NCI-H510A (cell line): ENCODE results near the gene NCOA1.

Experiments used
- DNase-seq: peaks from one replicate; lab custom pipeline; 2025; lab: John Stamatoyannopoulos, UW

The NCOA1 gene

GRCh38 chr2:24702800-24703199, 211.7 kb downstream of the NCOA1 start:
- no peak for DNase-seq

GRCh38 chr2:24704692-24705091, 213.6 kb downstream of the NCOA1 start:
- DNase-seq: no peak

DNA sequence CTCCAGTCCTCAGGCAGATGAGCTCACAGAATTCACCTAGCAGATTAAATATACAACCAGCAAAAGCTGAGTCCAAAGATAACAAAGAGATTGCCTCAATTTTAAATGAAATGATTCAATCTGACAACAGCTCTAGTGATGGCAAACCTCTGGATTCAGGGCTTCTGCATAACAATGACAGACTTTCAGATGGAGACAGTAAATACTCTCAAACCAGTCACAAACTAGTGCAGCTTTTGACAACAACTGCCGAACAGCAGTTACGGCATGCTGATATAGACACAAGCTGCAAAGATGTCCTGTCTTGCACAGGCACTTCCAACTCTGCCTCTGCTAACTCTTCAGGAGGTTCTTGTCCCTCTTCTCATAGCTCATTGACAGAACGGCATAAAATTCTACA, 216.1 kb downstream of the NCOA1 start:
- DNase-seq: no peak

GRCh38 chr2:24708537-24709152, 217.6 kb downstream of the NCOA1 start:
- DNase-seq: no peak

GRCh38 chr2:24710806-24711205, 219.8 kb downstream of the NCOA1 start:
- no peak for DNase-seq

- no peak for DNase-seq
Measured at GRCh38 chr2:24711865-24712264, 220.8 kb downstream of the NCOA1 start.

- no peak for DNase-seq
Measured at GRCh38 chr2:24712296-24712695, 221.2 kb downstream of the NCOA1 start.

DNA sequence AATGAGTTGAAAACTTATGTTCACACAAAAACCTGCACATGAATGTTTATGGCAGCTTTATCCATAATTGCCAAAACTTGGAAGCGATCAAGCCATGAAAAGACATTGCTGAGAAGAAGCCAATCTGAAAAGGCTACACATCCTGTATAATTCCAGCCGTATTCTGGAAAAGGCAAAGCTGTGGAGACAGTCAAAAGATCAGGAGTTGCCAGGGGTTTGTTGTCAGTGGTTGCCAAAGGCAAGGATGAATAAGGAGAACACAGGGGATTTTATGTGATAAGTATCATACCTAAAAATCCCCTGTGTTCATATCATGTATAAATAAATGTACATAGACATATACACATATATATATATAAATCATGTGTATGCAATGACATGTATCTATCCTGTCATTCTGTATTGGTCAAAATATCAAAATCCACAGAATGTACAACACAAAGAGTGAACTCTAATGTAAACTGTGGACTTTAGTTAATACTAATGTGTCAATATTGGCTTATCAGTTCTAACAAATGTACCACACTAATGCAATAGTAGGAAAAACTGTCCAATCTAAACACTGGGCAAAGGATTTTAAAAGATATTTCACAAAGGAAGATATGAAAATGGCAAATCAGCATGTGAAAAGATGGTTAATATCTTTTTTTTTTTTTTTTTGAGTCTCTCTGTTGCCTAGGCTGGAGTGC, 226.4 kb downstream of the NCOA1 start:
- DNase-seq: no peak

- no peak for DNase-seq
Measured at GRCh38 chr2:24720310-24720709, 229.3 kb downstream of the NCOA1 start.

- DNase-seq: no peak
Measured at GRCh38 chr2:24721470-24721869, 230.4 kb downstream of the NCOA1 start.

DNA sequence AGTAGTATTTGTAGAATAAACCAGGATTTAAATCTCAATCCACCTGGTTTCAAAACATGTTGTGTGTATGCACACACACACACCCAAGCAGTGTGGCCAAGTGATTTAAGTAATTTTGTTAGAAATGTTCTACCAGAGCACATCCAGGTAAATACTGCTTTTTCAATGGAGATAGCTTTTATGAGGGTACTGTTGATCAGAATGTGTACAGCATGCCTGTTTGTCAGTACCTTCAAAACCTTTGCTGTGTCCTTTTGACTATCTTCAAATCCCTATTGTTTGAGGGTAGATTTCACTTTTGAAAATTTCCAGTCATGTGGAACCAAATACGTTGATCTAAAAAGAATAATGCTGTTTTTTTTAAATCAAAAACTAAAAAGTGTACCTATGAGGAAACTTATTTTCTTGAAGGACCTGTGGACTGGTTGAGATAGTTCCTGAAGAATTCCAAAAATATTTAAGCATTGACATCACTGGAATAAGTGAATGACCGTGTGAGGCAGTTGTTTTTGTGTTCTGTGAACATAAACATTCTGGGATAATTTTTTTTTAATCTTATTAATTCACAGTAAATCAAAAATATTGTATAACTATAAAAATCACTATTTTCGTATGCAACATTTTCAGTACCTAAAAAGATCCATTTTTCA, 231.2 kb downstream of the NCOA1 start:
- no peak for DNase-seq

DNA sequence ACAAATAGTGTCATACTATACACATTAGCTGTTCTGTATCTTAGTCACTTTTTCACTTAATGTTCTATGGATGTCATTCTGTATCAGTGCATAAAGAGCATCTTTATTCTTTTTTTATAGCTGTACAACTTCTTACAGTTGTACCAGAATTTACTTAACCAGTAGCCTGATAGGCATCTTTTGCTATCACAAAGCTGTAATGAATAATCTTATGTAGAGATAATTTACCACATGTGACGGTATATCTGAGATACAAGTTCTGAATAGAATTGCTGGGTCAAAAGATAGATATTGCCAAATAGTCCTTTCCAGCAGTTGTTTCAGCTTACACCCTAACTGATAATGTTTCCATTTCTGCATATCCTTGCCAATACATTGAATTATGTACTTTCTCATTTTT, 232.1 kb downstream of the NCOA1 start:
- no peak for DNase-seq

DNA sequence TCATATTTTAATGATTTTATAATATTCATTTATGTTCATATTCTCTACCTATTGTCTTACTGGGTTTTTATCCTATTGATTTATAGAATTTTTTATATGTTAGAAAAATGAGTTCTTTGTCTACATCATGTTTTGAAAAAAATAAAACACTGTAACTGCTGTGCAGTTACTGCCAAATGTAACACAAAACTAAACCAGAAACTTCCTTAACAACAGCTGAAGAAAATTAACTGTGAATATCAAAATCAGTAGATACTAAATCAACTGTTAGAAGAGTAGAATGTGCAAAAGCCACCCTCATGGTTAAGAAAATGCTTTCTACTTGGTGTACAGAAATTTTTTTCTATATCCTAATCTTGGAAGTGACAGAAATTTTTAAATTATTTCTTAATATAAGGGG, 232.6 kb downstream of the NCOA1 start:
- no peak for DNase-seq

DNA sequence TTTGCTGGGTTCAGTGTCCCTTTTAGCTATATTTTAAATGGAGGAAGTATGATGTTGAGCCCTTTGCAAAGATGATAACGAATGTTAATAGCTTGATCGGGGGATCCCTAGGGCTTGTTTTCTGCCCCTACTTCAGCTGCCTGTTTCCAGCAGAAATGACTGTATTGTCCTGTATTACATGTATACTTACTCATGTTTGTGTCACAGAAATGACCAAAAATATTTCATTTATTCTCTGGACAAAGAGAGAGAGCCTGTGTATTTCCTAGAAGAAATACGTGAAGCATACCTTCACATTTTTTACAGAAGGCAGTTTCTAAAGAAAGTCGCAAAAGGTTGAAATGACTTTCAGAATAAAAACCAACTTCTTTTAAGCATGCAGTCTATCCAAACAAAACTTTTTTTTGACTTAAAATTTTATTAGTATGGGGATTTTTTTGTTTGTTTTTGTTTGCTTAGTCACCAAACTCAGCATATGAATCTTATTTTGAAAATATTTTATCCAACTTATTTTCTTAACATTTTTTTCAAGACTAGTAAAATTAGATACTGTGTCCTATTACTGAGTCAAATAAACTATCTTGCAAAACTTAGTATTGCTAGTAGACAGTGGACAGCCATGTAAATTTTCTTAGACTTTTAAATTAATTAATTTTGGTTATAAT, 233.2 kb downstream of the NCOA1 start:
- no peak for DNase-seq

- no peak for DNase-seq
Measured at GRCh38 chr2:24725956-24726355, 234.9 kb downstream of the NCOA1 start.

GRCh38 chr2:24730481-24730880, 239.4 kb downstream of the NCOA1 start:
- no peak for DNase-seq

GRCh38 chr2:24731040-24731439, 240.0 kb downstream of the NCOA1 start:
- DNase-seq: no peak

GRCh38 chr2:24731923-24732322, 240.9 kb downstream of the NCOA1 start:
- no peak for DNase-seq

GRCh38 chr2:24734741-24735140, 243.7 kb downstream of the NCOA1 start:
- no peak for DNase-seq

GRCh38 chr2:24739354-24740025, 248.4 kb downstream of the NCOA1 start:
- no peak for DNase-seq

DNA sequence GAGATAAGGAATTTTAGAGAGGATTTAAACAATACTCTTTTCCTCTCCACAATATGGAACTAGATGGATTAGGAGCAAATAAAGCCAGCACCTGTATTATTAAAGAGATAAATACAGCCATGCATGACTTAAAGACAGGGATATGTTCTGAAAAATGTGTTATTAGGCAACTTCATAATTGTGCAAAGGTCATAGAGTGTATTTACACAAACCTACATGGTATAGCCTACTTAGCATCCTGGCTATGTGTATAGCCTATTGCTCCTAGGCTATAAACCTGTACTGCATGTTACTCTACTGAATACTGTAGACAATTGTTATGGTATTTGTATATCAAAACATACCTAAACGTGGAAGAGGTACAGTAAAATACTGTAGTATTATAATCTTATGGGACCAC, 249.1 kb downstream of the NCOA1 start:
- DNase-seq: no peak

DNA sequence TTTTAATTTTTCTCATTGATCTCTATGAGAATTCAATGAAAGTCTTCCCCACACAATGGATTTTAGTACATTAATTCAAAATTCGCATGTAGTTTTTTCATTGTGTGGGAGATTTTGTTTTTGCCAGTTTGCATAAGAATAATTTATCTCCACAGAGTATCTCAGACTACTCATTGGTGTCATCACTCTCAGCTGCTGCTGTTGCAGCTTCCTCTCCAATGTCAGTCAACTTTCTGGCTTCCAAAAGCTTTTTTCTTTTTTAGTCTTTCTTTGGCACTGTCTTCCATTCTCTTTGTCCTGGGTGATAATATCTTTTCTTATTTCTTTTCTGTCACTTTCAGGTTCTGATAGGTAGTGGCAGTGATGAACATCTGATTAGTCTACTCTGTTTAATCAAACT, 251.7 kb downstream of the NCOA1 start:
- no peak for DNase-seq
